Thoracic aorta (tissue), 2 donors: Measurements from ENCODE around the gene EPHX1. TPM values are rescaled to one million over a fixed set of nuclear protein-coding genes. Genes with fewer than 3 reads are reported as not detected.

Experiments used
- ATAC-seq: fragments of 150-250 bp; one replicate; pipeline ENCODE4 v1.8.0; 2017; ENCODE audit warnings: low read depth; ENCODE audit not compliant: insufficient number of reproducible peaks, low FRiP score
- DNase-seq: peaks from one replicate; pipeline ENCODE4 v3.0.0-alpha.2; 2020; ENCODE audit warnings: low spot score
- H3K27ac ChIP-seq, 2 donors: fragments of 200-600 bp; sonication (generic); 1 replicate in 1 of 2; 2 replicates in 1 of 2; pipeline ENCODE4 v1.5.1; 2016; ENCODE audit warnings: mild to moderate bottlenecking in 2 of 2, moderate library complexity in 2 of 2
- H3K27me3 ChIP-seq: fragments of 200-600 bp; sonication (generic); replicated peaks from 2 replicates; pipeline ENCODE4 v1.6.0; 2016; ENCODE audit warnings: mild to moderate bottlenecking; ENCODE audit not compliant: insufficient read depth
- H3K36me3 ChIP-seq: fragments of 200-600 bp; sonication (generic); one replicate; pipeline ENCODE4 v1.5.1; 2016
- H3K4me1 ChIP-seq, 2 donors: fragments of 200-600 bp; sonication (generic); 1 replicate in 1 of 2; 2 replicates in 1 of 2; pipeline versions ENCODE4 v1.5.1 to v1.6.0; 2016; ENCODE audit warnings: low read depth in 2 of 2, mild to moderate bottlenecking in 1 of 2; ENCODE audit not compliant: control insufficient read depth in 1 of 2
- H3K4me3 ChIP-seq: fragments of 200-600 bp; sonication (generic); 2 replicates; pipeline ENCODE4 v1.5.1; 2016; ENCODE audit warnings: mild to moderate bottlenecking
- H3K9me3 ChIP-seq: fragments of 200-600 bp; sonication (generic); 2 replicates; pipeline ENCODE4 v1.5.1; 2016
- CTCF ChIP-seq: fragments of 200-600 bp; sonication (generic); IDR thresholded peaks from one replicate; pipeline ENCODE4 v1.5.1; 2019; ENCODE audit warnings: antibody characterized with exemption
- total RNA-seq, 2 donors: library from RNA; depleted of rRNA; stranded (reverse); fragments of >200 nt; gene quantifications; one replicate each; pipeline versions ENCODE4 v1.1.0 to v1.2.3, GENCODE V29; 2016

EPHX1 gene
- total RNA-seq, 2 donors from 2014 or later: 58.9 to 77.6 TPM

- no peaks in the 10 kb centered on the region for H3K9me3 ChIP-seq
- no peak overlapping the region for H3K27ac ChIP-seq
- no peak for ATAC-seq
- H3K4me1 ChIP-seq: peaks cover 9 to 56% of the 10 kb centered on the region in 2 donors
- H3K27me3 ChIP-seq: no peaks in the 10 kb centered on the region
- H3K36me3 ChIP-seq: peaks cover 12% of the 10 kb centered on the region
- H3K4me3 ChIP-seq: no peak overlapping the region
- DNase-seq: no peak
- no peak for TF ChIP-seq CTCF
These were observed 15.7 kb downstream of the EPHX1 start for GRCh38 chr1:225825607-225826007.

- Histone ChIP-seq H3K4me3 (no peak overlapping the region), H3K9me3 (no peaks in the 10 kb centered on the region), H3K4me1 (peaks cover 6 to 45% of the 10 kb centered on the region in 2 donors), H3K27ac (no peak overlapping the region), H3K27me3 (no peaks in the 10 kb centered on the region), H3K36me3 (peaks cover 25% of the 10 kb centered on the region)
- no peak for TF ChIP-seq CTCF
- ATAC-seq (no peak), DNase-seq (no peak)
These were observed 17.2 kb downstream of the EPHX1 start for GRCh38 chr1:225827076-225827475.

- Histone ChIP-seq H3K4me3 (no peak overlapping the region), H3K36me3 (peaks cover 31% of the 10 kb centered on the region), H3K9me3 (no peaks in the 10 kb centered on the region), H3K27ac (no peak overlapping the region), H3K27me3 (no peaks in the 10 kb centered on the region), H3K4me1 (peaks cover 6 to 28% of the 10 kb centered on the region in 2 donors)
- no peak for ATAC-seq
- no peak for TF ChIP-seq CTCF
- DNase-seq: no peak
These were observed 18.9 kb downstream of the EPHX1 start for GRCh38 chr1:225828706-225829345.

- H3K9me3 ChIP-seq: no peaks in the 10 kb centered on the region
- no peak overlapping the region for H3K27ac ChIP-seq
- DNase-seq (no peak), ATAC-seq (no peak)
- H3K27me3 ChIP-seq: no peaks in the 10 kb centered on the region
- TF ChIP-seq CTCF: no peak
- no peak overlapping the region for H3K4me3 ChIP-seq
- H3K36me3 ChIP-seq: peaks cover 31% of the 10 kb centered on the region
- peaks cover 9 to 23% of the 10 kb centered on the region in 2 donors for H3K4me1 ChIP-seq
These were observed 20.9 kb downstream of the EPHX1 start for GRCh38 chr1:225830841-225831240.

GRCh38 chr1:225834417-225835329 is 24.7 kb downstream of the EPHX1 start:
- DNase-seq (no peak), ATAC-seq (peak; percentile 78)
- TF ChIP-seq CTCF: no peak
- no peaks in the 10 kb centered on the region for H3K27me3 ChIP-seq
- no peak overlapping the region for H3K4me3 ChIP-seq
- no peaks in the 10 kb centered on the region for H3K9me3 ChIP-seq
- peaks cover 9 to 20% of the 10 kb centered on the region in 2 donors for H3K4me1 ChIP-seq
- H3K36me3 ChIP-seq: peaks cover 27% of the 10 kb centered on the region
- H3K27ac ChIP-seq: peak overlapping the region; percentile 66 to 82
